DLD1 (cell line): ENCODE results near the gene NFX1.

Experiments used
- in situ Hi-C: cut with HindIII; loops from 2 replicates; pipeline ENCODE4 v1.10.0; 2017; ENCODE audit warnings: low sequenced_read_pairs

NFX1 gene

DNA sequence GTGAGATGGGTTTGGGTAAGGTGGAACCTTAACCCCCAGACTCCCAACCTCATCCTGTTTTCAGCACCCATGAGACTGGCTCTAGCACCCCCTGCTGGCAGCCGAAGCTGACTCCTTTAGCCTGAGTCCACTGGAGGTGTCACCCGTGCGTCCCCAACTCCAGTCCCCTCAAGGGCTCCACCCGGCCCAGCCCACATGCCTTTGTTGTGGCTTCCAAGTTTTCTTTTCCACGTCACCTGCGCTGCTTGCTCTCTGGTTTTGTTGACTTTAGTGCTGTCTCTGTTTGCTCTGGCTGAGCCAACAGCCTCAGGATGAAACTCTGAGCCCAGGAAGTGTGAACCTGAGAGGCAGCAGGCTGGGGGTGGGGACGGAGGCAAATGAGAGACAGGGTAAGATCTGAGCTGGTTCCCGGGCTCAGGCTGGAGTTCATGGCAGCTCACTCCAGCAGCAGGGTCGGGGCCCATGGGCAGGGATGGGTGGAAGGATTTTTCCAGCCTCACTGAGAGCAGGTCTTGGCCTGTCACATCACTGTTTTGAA, 125.3 kb downstream of the NFX1 start:
- in situ Hi-C loops = no loop called here

DNA sequence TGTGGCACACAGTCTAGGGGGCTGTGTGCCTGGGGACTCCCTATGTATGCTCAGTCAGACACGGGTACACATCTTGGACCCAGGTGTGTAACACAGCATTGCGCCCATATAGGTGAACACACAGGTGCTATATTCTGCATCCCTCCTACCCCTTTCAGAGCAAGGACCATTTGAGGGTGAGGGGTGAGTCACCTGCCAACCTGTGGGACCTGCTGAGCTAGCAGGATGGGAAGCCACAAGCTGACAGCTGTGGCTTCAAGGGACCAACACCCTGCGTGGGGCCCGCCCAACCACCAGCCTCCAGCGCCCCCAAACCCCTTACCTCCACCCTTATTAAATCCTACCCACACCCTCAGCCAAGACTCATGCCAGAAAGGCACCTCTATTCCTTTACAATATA, 126.7 kb downstream of the NFX1 start:
- in situ Hi-C loops = no loop called here

DNA sequence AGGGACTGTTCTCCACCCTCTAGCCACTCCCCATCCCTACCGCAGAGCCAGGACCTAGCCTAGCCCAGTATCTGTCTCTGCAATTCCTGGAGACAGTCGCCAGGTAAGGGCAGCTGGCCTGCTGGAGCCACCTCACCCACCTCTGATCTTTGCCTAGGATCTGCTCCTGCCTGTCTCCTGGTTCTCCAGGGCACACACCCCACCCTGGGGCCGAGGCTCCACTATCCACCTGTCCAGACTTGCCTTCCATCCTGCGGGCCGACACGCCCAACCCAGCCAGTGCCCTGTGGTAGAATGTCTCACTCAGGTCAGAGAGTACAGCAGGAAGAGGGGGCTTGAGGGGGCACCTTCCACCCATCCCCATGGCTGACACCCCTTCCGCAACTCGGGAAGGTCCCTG, 127.8 kb downstream of the NFX1 start:
- in situ Hi-C loops = no loop called here

DNA sequence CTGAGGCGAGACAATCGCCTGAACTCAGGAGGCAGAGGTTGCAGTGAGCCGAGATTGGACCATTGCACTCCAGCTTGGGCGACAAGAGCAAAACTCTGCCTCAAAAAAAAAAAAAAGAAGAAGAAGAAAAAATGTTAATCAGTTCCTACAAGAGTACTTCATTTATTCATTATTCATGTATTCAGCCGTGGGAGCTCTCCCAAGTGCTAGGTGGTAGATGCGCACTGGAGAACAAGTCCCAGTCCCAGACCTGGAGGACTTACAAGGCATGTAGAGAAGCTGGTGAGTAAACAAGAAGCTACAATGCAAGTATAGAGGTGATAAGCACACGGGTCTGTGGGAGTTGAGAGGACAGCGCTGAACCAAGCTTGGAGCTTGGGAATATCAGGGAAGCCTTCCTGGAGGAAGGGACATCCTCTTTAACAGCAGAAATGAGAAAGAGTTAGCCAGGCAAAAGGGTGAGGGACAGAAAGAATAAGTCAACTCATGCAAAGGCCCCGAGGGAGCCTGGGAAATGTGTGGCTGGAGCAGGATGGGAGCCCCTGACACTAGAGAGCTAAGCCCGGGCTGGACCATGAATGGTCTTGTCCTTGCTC, 129.5 kb downstream of the NFX1 start:
- in situ Hi-C loops = no loop called here
